Epidermal melanocyte (primary cell): Measurements from ENCODE around the gene EHBP1.

Source experiments
- DNase-seq: peaks from one replicate; pipeline ENCODE4 v3.0.0; 2011; ENCODE audit warnings: low spot score; ENCODE audit not compliant: insufficient read length

EHBP1 gene

GRCh38 chr2:62881162-62881795, 175.8 kb downstream of the EHBP1 start:
- no peak for DNase-seq

GRCh38 chr2:62883629-62884028, 178.1 kb downstream of the EHBP1 start:
- no peak for DNase-seq

DNA sequence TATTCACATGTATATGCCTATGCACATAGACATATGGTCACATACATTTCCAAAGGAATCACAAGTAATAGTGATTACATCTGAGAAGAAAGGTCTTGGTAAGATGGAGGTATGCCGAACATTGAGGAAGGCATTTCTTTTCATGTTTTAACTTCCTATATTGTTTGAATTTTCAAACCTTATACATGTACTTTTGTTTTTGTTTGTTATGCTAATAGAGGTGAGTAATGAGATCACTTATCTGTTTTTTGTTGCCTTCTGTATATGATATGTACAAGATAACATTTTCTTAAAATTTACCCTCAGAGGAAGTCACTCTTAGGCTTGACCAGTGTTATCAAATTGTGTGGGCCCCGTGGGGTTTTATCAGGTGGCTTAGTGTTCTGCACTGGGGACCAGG, 178.6 kb downstream of the EHBP1 start:
- DNase-seq = no peak

GRCh38 chr2:62884514-62884913, 179.0 kb downstream of the EHBP1 start:
- no peak for DNase-seq

DNA sequence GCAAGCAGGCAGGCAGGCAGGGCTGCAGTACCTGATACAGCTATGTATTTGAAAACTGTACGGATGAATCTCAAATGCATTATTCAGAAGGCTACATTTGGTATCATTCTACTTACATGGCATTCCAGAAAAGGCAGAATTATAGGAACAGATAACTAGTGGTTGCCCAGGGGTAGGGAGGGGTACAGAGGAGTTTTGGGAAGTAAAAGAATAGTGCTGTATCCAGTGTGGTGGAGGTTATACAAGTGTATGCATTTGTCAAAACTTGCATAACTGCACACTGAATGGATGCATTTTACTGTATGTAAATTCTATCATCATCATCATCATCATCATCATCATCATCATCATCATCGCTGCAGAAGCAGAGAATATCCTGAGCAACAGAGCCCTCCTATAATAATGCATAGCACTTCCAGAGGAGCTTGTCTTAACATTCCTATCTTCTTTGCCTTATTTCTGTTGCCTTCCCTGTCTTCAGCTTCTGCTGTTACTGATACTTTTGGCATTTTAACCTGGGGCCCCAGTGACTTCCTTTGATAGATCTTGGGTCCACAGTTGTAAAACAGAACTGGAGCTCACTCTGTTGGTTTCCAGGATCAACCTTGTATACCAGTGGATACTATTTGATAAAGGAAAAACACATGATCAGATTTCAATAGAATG, 189.6 kb downstream of the EHBP1 start:
- no peak for DNase-seq

- DNase-seq = no peak
Measured at GRCh38 chr2:62895632-62896009, 190.1 kb downstream of the EHBP1 start.

DNA sequence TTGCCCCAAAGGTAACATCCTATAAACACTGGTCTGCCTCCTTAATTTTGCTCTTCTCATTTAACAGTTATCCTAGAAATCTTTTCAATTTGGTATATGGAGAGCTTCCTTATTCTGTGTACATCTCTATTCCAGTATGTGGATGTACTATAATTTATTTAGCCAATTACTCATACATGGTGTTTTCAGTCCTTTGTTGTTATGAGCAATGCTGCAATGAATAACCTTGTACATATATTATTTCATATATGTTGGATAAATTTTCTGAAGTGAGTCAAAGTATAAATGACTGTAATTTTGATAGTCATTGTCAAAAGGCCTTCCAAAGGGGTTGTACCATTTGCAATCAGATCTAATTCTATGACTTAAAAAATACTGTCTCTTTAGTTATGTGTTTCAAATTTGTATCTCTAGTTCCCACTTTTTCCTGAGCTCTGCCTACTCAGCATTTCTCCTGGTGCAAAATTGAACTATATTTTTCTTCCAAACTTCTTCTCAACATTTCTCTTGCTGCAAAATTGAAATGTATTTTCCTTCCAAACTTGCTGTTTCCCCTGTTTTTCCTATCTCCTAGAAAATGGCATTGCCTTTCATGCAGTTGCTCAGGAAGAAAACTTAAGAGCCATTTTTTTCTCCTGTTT, 191.8 kb downstream of the EHBP1 start:
- no peak for DNase-seq

DNA sequence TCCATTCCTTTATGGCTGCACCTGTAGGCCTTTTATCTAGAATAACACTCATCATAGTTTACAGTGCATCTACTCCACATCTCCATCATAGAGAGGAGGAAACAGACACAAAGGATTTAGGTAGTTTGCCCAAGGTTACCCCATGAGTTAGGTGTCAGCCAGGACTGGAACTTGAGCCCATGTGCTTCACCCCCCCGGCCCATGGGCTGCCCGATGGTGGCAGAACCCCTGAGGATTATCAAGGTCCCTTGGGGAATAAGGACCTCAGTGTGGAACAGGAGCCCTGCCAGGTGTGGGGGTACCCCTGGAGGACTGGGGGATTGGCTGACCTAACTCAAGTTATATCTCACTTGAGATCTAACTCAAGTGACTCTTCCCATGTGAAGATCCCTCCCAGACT, 198.8 kb downstream of the EHBP1 start:
- no peak for DNase-seq

- no peak for DNase-seq
Measured at GRCh38 chr2:62908145-62908544, 202.6 kb downstream of the EHBP1 start.

- DNase-seq = no peak
Measured at GRCh38 chr2:62913311-62913710, 207.8 kb downstream of the EHBP1 start.

GRCh38 chr2:62919041-62919440, 213.5 kb downstream of the EHBP1 start:
- no peak for DNase-seq

- DNase-seq = no peak
Measured at GRCh38 chr2:62920070-62920469, 214.6 kb downstream of the EHBP1 start.

GRCh38 chr2:62923242-62923641, 217.7 kb downstream of the EHBP1 start:
- DNase-seq = no peak

GRCh38 chr2:62923881-62924280, 218.4 kb downstream of the EHBP1 start:
- DNase-seq = no peak

DNA sequence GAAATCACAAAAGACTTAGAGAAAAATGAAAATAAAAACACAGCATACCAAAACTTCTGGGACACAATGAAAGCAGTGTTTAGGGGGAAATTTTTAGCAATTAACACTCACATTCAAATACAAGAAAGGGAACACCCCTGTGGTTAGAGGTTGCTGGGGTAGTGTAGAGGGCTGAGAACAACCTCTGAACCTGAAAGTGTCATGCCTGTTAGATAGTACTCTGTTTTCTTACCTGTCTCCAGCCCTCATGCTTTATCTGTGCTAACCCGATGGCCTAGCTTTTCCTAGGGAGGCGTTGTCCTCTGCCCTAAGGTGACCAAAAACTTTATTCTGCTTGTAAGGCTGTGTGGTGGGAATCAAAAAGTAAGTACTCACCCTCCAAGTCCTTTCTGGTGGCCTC, 222.5 kb downstream of the EHBP1 start:
- no peak for DNase-seq

- no peak for DNase-seq
Measured at GRCh38 chr2:62931536-62931935, 226.0 kb downstream of the EHBP1 start.

- DNase-seq = no peak
Measured at GRCh38 chr2:62933398-62933917, 227.9 kb downstream of the EHBP1 start.

GRCh38 chr2:62934517-62934916, 229.0 kb downstream of the EHBP1 start:
- no peak for DNase-seq

- no peak for DNase-seq
Measured at GRCh38 chr2:62938126-62938525, 232.6 kb downstream of the EHBP1 start.

GRCh38 chr2:62939735-62940491, 234.4 kb downstream of the EHBP1 start:
- no peak for DNase-seq

GRCh38 chr2:62940697-62941096, 235.2 kb downstream of the EHBP1 start:
- no peak for DNase-seq

DNA sequence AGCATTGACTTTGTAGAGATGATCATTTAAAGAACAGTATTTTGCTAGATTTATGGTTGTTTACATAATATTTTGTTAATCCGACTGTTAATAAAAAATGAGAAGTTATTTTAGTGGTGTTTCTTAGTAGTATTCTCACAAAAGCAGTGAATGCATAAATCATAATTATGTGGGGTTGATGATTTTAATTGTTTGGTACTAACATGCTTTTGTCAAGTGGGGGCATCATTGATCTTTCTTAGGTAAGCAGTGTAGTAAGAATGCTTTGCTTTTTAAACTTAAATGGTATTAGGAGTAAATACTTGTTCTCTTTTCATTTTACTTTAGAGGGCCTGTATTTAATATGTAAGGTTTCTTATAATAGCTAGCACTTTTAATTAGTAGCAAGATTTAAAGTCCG, 235.9 kb downstream of the EHBP1 start:
- no peak for DNase-seq
